ENCODE data around the gene ATXN10. TPM values are rescaled to one million over a fixed set of nuclear protein-coding genes. Genes with fewer than 3 reads are reported as not detected.
A peak's percentile ranks its signal among the peaks of the same experiment; 100 is the strongest.

ATXN10 gene
- total and polyA plus RNA-seq, 2 of the 13 experiments (the other 11 are each of a cell fraction or from before 2014, with no cell fraction given) = 60.1 to 194 TPM

GRCh38 chr22:45670981-45671782 is 452 bp upstream of the ATXN10 start (continued):
- TF ChIP-seq E2F5 (CRISPR knock-in tag; conservative IDR thresholded peaks at IDR 0.05) = no peak
- no peak for TF ChIP-seq GLMP (CRISPR knock-in tag; IDR thresholded peaks at IDR 0.05; ENCODE audit: borderline replicate concordance)
- TF ChIP-seq FLYWCH1 (CRISPR knock-in tag; IDR thresholded peaks at IDR 0.05) = no peak
- TF ChIP-seq ZSCAN22 (CRISPR knock-in tag; IDR thresholded peaks at IDR 0.05) = no peak
- TF ChIP-seq FOSL1 (CRISPR knock-in tag; IDR thresholded peaks at IDR 0.05; ENCODE audit: borderline replicate concordance) = no peak
- peak; percentile 8; the same call in 1 of the 2 replicates for TF ChIP-seq EEA1 (CRISPR knock-in tag; IDR thresholded peaks at IDR 0.05; ENCODE audit: borderline replicate concordance)
- TF ChIP-seq ZNF407 (CRISPR knock-in tag; IDR thresholded peaks at IDR 0.05; ENCODE audit: not compliant biosample characterization) = no peak
- TF ChIP-seq ZC3H4 (CRISPR knock-in tag; IDR thresholded peaks at IDR 0.05; ENCODE audit: borderline replicate concordance) = no peak
- TF ChIP-seq ZFP36L1 (CRISPR knock-in tag; IDR thresholded peaks at IDR 0.05) = no peak
- no peak for TF ChIP-seq ZNF644 (CRISPR knock-in tag; IDR thresholded peaks at IDR 0.05; ENCODE audit: low read depth)
- no peak for TF ChIP-seq PHF5A (CRISPR knock-in tag; IDR thresholded peaks at IDR 0.05; ENCODE audit: low read depth, unreplicated experiment)
- TF ChIP-seq PATZ1 (CRISPR knock-in tag; IDR thresholded peaks at IDR 0.05) = 0 out of 2 replicates have a peak, but pooled peaks have one; percentile 21
- TF ChIP-seq HDAC1 (CRISPR knock-in tag; IDR thresholded peaks at IDR 0.05) = 0 out of 2 replicates have a peak, but pooled peaks have one; percentile 29
- no peak for TF ChIP-seq ZNF451 (CRISPR knock-in tag; IDR thresholded peaks at IDR 0.05)
- TF ChIP-seq EP300 (IDR thresholded peaks at IDR 0.05; ENCODE audit: low read depth in 2 of 2, low read length in 2 of 2) = 0 out of 4 replicates have a peak, but pooled peaks of 1 of the 2 experiments have one; percentile 5
- no peak for TF ChIP-seq EP300 (CRISPR knock-in tag; IDR thresholded peaks at IDR 0.05; ENCODE audit: borderline replicate concordance)

All from HepG2 (cell line).